ENCODE data around the gene FYCO1.
"Not testable (repeated sequence)": the region's sequence is repeated elsewhere in the genome, so short reads cannot be mapped to it uniquely, and the experiment has no call there.

FYCO1 gene

DNA sequence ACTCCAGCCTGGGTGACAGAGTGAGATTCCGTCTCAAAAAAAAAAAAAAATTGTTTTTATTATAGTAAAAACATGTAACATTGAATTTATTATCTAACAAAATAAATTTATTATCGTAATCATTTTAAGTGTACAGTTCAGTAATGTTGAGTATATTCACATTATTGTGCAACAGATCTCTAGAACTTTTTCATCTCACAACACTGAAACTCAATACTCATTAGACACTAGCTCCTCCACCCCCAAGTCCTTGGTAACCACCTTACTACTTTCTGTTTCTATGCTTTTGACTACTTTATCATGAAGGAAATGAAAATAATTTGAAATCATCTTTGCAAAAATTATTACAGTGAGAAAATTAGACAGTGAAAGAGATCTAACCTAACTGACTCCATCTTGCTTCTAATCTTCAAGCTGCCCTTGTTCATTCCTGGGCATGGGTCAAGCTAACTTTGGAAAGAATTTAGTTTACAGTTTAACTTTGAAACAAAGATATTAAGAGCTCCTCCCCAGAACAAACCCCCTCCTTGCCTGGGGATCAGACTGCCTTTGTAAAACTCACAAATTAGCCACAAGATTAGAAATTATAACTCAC is 15.0 kb upstream of the FYCO1 start:
- no peak for TF ChIP-seq CTCF (IDR thresholded peaks at IDR 0.05; ENCODE audit: control insufficient read depth, extremely low read depth, insufficient read depth)
- no peak for DNase-seq (ENCODE audit: low read depth)
- H3K4me3 ChIP-seq (ENCODE audit: low read depth, low read length): no peak overlapping the region

GRCh38 chr3:46008058-46008457 is 12.4 kb upstream of the FYCO1 start:
- no peak overlapping the region for H3K4me3 ChIP-seq (ENCODE audit: low read depth, low read length)
- TF ChIP-seq CTCF (IDR thresholded peaks at IDR 0.05; ENCODE audit: control insufficient read depth, extremely low read depth, insufficient read depth): no peak
- no peak for DNase-seq (ENCODE audit: low read depth)

DNA sequence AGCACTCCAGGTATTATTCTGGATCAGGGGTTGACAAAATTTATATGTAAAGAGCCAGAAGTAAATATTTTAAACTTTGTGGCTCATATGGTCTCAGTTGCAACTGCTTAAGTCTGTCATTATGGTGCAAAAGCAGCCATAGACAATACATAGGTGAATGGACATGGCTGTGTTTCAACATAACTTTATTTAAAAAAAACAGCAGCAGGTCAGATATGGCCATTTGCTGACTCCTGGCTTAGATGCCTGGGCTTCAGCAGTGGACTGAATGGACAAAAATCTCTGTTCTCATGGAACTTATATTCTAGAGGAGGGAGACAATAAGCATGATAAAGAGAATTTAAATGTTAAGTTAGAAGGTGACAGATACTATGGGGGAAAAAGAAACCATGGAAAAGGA is 11.7 kb upstream of the FYCO1 start:
- TF ChIP-seq CTCF (IDR thresholded peaks at IDR 0.05; ENCODE audit: control insufficient read depth, extremely low read depth, insufficient read depth): no peak
- no peak overlapping the region for H3K4me3 ChIP-seq (ENCODE audit: low read depth, low read length)
- DNase-seq (ENCODE audit: low read depth): no peak

- no peak for DNase-seq (ENCODE audit: low read depth)
- no peak for TF ChIP-seq CTCF (IDR thresholded peaks at IDR 0.05; ENCODE audit: control insufficient read depth, extremely low read depth, insufficient read depth)
- H3K4me3 ChIP-seq (ENCODE audit: low read depth, low read length): no peak overlapping the region
These were observed 10.8 kb upstream of the FYCO1 start for GRCh38 chr3:46006238-46007032.

DNA sequence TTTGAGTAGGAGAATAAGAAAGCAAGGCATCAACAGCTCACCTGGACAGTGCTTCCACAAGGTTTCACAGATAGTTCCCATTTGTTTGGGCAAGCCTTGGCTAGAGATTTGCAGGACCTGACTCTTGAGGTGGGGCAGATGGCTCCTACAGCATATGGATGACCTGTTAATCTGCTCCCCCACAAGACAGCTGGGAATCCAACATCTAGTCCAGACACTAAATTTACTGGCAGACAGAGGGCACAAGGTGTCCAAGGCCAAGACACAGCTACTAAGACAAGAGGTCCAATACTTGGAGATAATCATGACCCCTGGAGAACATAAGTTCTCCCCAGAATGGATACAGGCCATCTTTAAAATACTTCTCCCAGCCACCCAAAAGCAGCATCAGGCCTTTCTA is 8.1 kb upstream of the FYCO1 start:
- peak; percentile 42 for DNase-seq (ENCODE audit: low read depth)
- not testable (repeated sequence) for H3K4me3 ChIP-seq (ENCODE audit: low read depth, low read length)

DNA sequence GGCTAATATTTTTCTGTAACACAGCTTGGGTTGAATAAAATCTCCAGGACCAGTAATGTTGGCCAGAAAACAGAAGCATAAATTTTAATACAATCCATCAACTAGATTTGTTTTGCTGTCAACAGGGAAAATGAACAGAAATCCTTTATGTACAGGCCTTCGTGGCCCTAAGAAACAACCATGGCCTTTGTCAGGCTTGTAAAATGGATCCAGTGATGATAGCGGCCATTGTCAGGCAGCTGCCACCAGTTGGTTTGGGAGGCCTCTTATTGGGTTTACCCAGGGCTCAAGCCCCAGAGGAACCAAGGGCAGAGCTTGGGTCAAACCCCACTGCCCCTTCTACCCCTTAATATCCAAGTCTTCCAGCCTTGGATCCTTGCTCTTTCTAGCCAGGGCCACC is 5.6 kb upstream of the FYCO1 start:
- no peak for DNase-seq (ENCODE audit: low read depth)
- TF ChIP-seq CTCF (IDR thresholded peaks at IDR 0.05; ENCODE audit: control insufficient read depth, extremely low read depth, insufficient read depth): no peak
- H3K4me3 ChIP-seq (ENCODE audit: low read depth, low read length): no peak overlapping the region

DNA sequence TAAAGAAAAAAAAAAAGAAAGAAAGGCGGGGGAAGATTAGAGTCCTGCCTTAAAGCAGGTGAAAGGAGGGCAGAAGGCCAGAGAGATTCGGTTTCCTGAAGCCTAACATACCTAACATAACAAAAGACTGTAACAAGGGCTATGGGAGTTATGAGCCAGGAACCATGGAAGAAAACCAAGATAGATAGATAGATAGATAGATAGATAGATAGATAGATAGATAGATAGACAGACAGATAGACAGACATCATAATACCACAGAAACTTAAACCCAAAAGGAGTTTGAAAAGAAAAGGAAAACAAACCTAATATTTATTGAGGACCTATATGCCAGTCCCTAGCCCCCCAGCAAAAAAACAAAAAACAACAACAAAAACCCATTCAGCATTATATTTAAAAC is 2.3 kb upstream of the FYCO1 start:
- TF ChIP-seq CTCF (IDR thresholded peaks at IDR 0.05; ENCODE audit: control insufficient read depth, extremely low read depth, insufficient read depth): no peak
- DNase-seq (ENCODE audit: low read depth): no peak
- H3K4me3 ChIP-seq (ENCODE audit: low read depth, low read length): no peak overlapping the region

DNA sequence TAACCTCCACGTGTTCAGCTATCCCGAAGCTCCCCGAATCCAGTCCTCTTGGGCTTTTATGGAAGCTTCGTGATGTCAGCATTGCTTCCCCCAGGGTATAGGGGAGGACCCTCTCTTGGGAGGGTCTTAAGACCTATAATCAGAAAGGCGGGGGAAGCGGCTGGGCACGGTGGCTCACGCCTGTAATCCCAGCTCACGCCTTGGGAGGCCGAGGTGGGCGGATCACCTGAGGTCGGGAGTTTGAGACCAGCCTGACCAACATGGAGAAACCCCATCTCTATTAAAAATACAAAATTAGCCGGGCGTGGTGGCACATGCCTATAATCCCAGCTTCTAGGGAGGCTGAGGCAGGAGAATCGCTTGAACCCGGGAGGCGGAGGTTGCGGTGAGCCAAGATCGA is 1.9 kb upstream of the FYCO1 start:
- DNase-seq (ENCODE audit: low read depth): not testable (repeated sequence)

More for the DNA sequence above, 1.9 kb upstream of the FYCO1 start:
- H3K4me3 ChIP-seq (ENCODE audit: low read depth, low read length): not testable (repeated sequence)
